NOMO-1 treated with dmso at 0.1 percent for 144 hours (cell line): ENCODE measurements around the gene PJA1.

Experiments
- DNase-seq: peaks from one replicate; lab custom pipeline; 2025; ENCODE audit not compliant: unreplicated experiment; lab: John Stamatoyannopoulos, UW

The PJA1 gene

GRCh38 chrX:69116077-69116476 is 49.2 kb downstream of the PJA1 start:
- DNase-seq: no peak

GRCh38 chrX:69113723-69114122 is 51.5 kb downstream of the PJA1 start:
- DNase-seq: no peak
